SU-DHL-6 (cell line): ENCODE data around the gene RAMACL.

Source experiments
- H2AFZ ChIP-seq: fragments of 200-600 bp; sonication (generic); 2 replicates; pipeline ENCODE4 v1.6.1; 2014; ENCODE audit warnings: low read depth, mild to moderate bottlenecking, moderate library complexity, mixed read lengths, antibody characterized with exemption, low read length; ENCODE audit not compliant: severe bottlenecking
- H3F3A ChIP-seq: fragments of 200-600 bp; shearing (Covaris generic); 2 replicates; pipeline ENCODE4 v1.6.0; 2016; ENCODE audit warnings: antibody characterized with exemption, mild to moderate bottlenecking; ENCODE audit not compliant: insufficient read depth
- H3K27ac ChIP-seq: fragments of 200-600 bp; sonication (generic); 2 replicates; pipeline ENCODE4 v1.5.1; 2016; ENCODE audit warnings: low read depth, mild to moderate bottlenecking, low read length, moderate library complexity, mixed read lengths
- H3K27me3 ChIP-seq: fragments of 200-600 bp; sonication (generic), shearing (Covaris generic); 2 replicates; pipeline ENCODE4 v1.6.0; 2014; ENCODE audit warnings: mild to moderate bottlenecking, low read length
- H3K36me3 ChIP-seq: fragments of 200-600 bp; sonication (generic); 2 replicates; pipeline ENCODE4 v1.6.1; 2014; ENCODE audit warnings: mild to moderate bottlenecking, low read length, mixed read lengths
- H3K4me2 ChIP-seq: fragments of 300-600, 200-600 bp; shearing (Covaris generic), sonication (generic); 2 replicates; pipeline ENCODE4 v1.6.0; 2014; ENCODE audit warnings: low read length, low read depth, mild to moderate bottlenecking; ENCODE audit not compliant: poor library complexity, severe bottlenecking
- H3K4me3 ChIP-seq: fragments of 200-600 bp; sonication (generic); 2 replicates; pipeline ENCODE4 v1.5.1; 2014; ENCODE audit warnings: antibody characterized with exemption, low read length, mild to moderate bottlenecking, mixed read lengths; ENCODE audit not compliant: insufficient read depth, poor library complexity, severe bottlenecking
- H3K79me2 ChIP-seq: fragments of 200-600 bp; sonication (generic); 2 replicates; pipeline ENCODE4 v1.6.1; 2014; ENCODE audit warnings: mild to moderate bottlenecking, low read length, moderate library complexity; ENCODE audit not compliant: insufficient read depth
- H3K9ac ChIP-seq: fragments of 200-600 bp; sonication (generic); 2 replicates; pipeline ENCODE4 v1.7.0; 2014; ENCODE audit warnings: mild to moderate bottlenecking, low read length
- H3K9me2 ChIP-seq: fragments of 200-600 bp; sonication (generic); replicated peaks from 2 replicates; pipeline ENCODE4 v1.6.1; 2014; ENCODE audit warnings: low read length; ENCODE audit not compliant: insufficient read depth
- H3K9me3 ChIP-seq: fragments of 200-600 bp; sonication (generic); 2 replicates; pipeline ENCODE4 v1.6.1; 2014; ENCODE audit warnings: low read length, mixed read lengths; ENCODE audit not compliant: insufficient read depth
- H4K20me1 ChIP-seq: fragments of 200-600 bp; sonication (generic); 2 replicates; pipeline ENCODE4 v1.6.1; 2014; ENCODE audit warnings: low read depth, mild to moderate bottlenecking, antibody characterized with exemption, low read length, moderate library complexity, mixed read lengths
- CTCF ChIP-seq: fragments of 200-600 bp; sonication (generic); IDR thresholded peaks from one replicate; pipeline ENCODE4 v1.5.1; 2017; ENCODE audit warnings: antibody characterized with exemption, mild to moderate bottlenecking, low read length, moderate library complexity; ENCODE audit not compliant: insufficient read depth, poor library complexity, severe bottlenecking
- EZH2phosphoT487 ChIP-seq: fragments of 200-600 bp; sonication (generic), shearing (Covaris generic); conservative IDR thresholded peaks from 2 replicates; pipeline ENCODE4 v1.6.1; 2018; ENCODE audit warnings: mild to moderate bottlenecking, antibody characterized with exemption, low read length, moderate library complexity, mixed read lengths

Gene RAMACL

GRCh38 chr6:166559662-166560061 is 26.8 kb downstream of the RAMACL start:
- no peaks in the 10 kb centered on the region for H3K79me2 ChIP-seq

GRCh38 chr6:166559211-166559610 is 27.3 kb downstream of the RAMACL start:
- H4K20me1 ChIP-seq = no peaks in the 10 kb centered on the region
- no peak overlapping the region for H2AFZ ChIP-seq
- no peak overlapping the region for H3K4me2 ChIP-seq
- H3K79me2 ChIP-seq = no peaks in the 10 kb centered on the region
- no peaks in the 10 kb centered on the region for H3K27me3 ChIP-seq
- no peak overlapping the region for H3K27ac ChIP-seq
- H3K36me3 ChIP-seq = no peaks in the 10 kb centered on the region
- no peaks in the 10 kb centered on the region for H3K9me3 ChIP-seq
- no peaks in the 10 kb centered on the region for H3F3A ChIP-seq
- H3K4me3 ChIP-seq = no peak overlapping the region
- H3K9me2 ChIP-seq = no peaks in the 10 kb centered on the region
- TF ChIP-seq EZH2phosphoT487 = no peak
- no peak for TF ChIP-seq CTCF
- H3K9ac ChIP-seq = no peak overlapping the region

More at GRCh38 chr6:166559662-166560061, 26.8 kb downstream of the RAMACL start:
- Histone ChIP-seq H3F3A (no peaks in the 10 kb centered on the region), H3K9me2 (no peaks in the 10 kb centered on the region), H3K27me3 (no peaks in the 10 kb centered on the region), H3K4me3 (no peak overlapping the region), H3K9me3 (no peaks in the 10 kb centered on the region), H3K9ac (no peak overlapping the region), H3K27ac (no peak overlapping the region), H2AFZ (no peak overlapping the region), H3K36me3 (no peaks in the 10 kb centered on the region), H4K20me1 (no peaks in the 10 kb centered on the region), H3K4me2 (no peak overlapping the region)
- no peak for TF ChIP-seq CTCF
- no peak for TF ChIP-seq EZH2phosphoT487

- Histone ChIP-seq H3K27me3 (no peaks in the 10 kb centered on the region), H3K4me2 (no peak overlapping the region), H3K36me3 (no peaks in the 10 kb centered on the region), H3K9me2 (no peaks in the 10 kb centered on the region), H3K9me3 (no peaks in the 10 kb centered on the region), H4K20me1 (no peaks in the 10 kb centered on the region), H2AFZ (no peak overlapping the region), H3K4me3 (no peak overlapping the region), H3K79me2 (no peaks in the 10 kb centered on the region), H3F3A (no peaks in the 10 kb centered on the region), H3K9ac (no peak overlapping the region), H3K27ac (no peak overlapping the region)
- no peak for TF ChIP-seq CTCF
- TF ChIP-seq EZH2phosphoT487 = no peak
These were observed 28.1 kb downstream of the RAMACL start for GRCh38 chr6:166558156-166559005.
